K562 (cell line): Measurements from ENCODE around the gene SERPINA9.

Experiments used
- MAFF ChIP-seq: IDR thresholded peaks from 2 replicates; pipeline ENCODE4 v1.6.1; 2012; ENCODE audit warnings: low read length, improper control_type of control experiment
- U2AF2 ChIP-seq: fragments of 200-400 bp; formaldehyde crosslinking; optimal IDR thresholded peaks from 2 replicates; pipeline ENCODE3; 2017; ENCODE audit warnings: low read depth, mild to moderate bottlenecking, low read length
- YBX1 ChIP-seq: fragments of 450-650 bp; IDR thresholded peaks from 2 replicates; pipeline ENCODE4 v1.7.1; 2016; ENCODE audit warnings: mild to moderate bottlenecking
- TF ChIP-seq, protein P1 (sequence below), 3 experiments: IDR thresholded peaks in 2 of 3; conservative IDR thresholded peaks in 1 of 3; 2 replicates each; pipeline ENCODE4 v1.5.1; 2011 to 2012; ENCODE audit warnings: low read length in 3 of 3, mild to moderate bottlenecking in 3 of 3, control low read depth in 2 of 3, improper control_type of control experiment in 1 of 3, inconsistent platforms in 1 of 3, low read depth in 1 of 3, mixed read lengths in 1 of 3, moderate library complexity in 1 of 3; ENCODE audit not compliant: insufficient read depth in 2 of 3

DNA sequence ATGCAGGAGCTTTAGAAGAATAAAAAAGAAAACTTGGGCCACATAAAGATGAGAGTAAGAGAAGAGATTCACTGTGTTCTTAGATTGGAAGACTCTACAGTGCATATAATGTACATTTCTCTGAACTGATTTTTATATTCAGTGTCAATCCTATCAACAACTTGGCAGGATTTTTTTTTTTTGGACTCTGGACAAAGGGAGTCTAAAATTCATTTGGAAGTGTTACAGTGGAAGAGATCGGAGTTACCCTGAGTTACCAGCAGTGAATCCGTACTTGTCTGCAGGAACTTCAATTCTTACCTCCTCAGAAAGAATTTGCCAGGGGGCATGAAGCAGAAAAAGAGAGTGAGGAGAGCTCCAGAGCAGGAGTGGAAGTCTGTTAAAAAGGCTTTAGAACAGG is 47.4 kb downstream of the SERPINA9 start:
- no peak for TF ChIP-seq U2AF2
- TF ChIP-seq, protein P1, sequence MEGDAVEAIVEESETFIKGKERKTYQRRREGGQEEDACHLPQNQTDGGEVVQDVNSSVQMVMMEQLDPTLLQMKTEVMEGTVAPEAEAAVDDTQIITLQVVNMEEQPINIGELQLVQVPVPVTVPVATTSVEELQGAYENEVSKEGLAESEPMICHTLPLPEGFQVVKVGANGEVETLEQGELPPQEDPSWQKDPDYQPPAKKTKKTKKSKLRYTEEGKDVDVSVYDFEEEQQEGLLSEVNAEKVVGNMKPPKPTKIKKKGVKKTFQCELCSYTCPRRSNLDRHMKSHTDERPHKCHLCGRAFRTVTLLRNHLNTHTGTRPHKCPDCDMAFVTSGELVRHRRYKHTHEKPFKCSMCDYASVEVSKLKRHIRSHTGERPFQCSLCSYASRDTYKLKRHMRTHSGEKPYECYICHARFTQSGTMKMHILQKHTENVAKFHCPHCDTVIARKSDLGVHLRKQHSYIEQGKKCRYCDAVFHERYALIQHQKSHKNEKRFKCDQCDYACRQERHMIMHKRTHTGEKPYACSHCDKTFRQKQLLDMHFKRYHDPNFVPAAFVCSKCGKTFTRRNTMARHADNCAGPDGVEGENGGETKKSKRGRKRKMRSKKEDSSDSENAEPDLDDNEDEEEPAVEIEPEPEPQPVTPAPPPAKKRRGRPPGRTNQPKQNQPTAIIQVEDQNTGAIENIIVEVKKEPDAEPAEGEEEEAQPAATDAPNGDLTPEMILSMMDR (IDR thresholded peaks at IDR 0.05 in 2 of 3, conservative IDR thresholded peaks at IDR 0.05 in 1 of 3; ENCODE audit: insufficient read depth in 2 of 3, low read depth in 1 of 3, low read length in 3 of 3), result no peak
- TF ChIP-seq YBX1, result no peak
- TF ChIP-seq MAFF, result no peak
